Dermis blood vessel endothelial cell (primary cell): ENCODE measurements around the gene SMAD6. TPM values are rescaled to one million over a fixed set of nuclear protein-coding genes. Genes with fewer than 3 reads are reported as not detected.
"Not testable (repeated sequence)": the region's sequence is repeated elsewhere in the genome, so short reads cannot be mapped to it uniquely, and the experiment has no call there.

Experiments
- DNase-seq: peaks from one replicate; pipeline ENCODE4 v3.0.0; 2010
- total RNA-seq: library from RNA; depleted of rRNA; stranded (reverse); fragments of >200 nt; gene quantifications from 2 replicates; pipeline ENCODE4 v1.2.3, GENCODE V29; 2014

The SMAD6 gene
- total RNA-seq, 1 donor from 2014 or later: 11.9 TPM

- DNase-seq: no peak
Observed at GRCh38 chr15:66677336-66677735, 24.7 kb upstream of the SMAD6 start.

DNA sequence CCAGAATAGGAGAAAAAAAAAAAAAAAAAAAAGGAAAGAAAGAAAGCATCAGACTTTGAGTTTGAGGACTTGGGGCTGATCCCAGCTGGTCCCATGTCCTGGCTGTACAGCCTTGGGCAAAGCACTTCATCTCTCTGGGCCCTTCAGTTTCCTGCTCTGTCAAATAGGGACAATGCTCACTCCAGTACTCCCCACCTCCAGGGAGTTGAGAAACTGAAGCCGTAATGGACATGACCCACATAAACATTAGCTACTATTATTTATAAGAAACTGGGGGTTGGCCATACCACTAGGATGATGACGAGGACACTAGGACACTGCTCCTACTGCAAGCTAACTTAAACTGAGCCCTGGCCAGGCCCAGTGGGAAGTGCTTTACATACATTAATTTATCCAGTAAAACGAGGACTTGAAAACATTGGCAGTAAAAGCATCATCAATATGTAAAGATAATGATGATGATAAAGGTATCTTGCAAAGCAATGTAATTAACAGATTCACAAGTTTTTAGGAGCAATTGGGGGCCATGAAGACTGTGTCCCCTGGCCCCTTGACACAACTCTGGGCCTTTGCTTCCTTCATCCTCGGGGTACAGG, 22.9 kb upstream of the SMAD6 start:
- DNase-seq: no peak

GRCh38 chr15:66679657-66680108, 22.4 kb upstream of the SMAD6 start:
- no peak for DNase-seq

- DNase-seq: no peak
Observed at GRCh38 chr15:66680502-66680901, 21.5 kb upstream of the SMAD6 start.

DNA sequence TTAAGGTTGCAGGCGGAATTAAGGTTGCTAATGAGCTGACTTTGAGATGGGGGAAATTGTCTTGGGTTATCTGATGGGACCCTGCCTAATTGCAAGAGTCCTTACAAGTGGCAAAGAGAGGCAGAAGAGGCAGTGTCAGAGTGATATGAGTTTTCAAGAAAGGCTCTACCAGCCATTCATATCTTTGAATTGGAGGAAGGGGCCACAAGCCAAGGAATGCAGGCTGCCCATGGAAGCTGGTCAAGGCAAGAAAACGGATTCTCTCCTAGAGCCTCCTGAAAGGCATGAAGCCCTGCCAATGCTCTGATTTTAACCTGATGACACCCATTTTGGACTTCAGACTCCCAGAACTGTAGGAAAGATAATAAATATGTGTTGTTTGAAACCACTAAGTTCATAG, 20.6 kb upstream of the SMAD6 start:
- no peak for DNase-seq

GRCh38 chr15:66682246-66682645, 19.8 kb upstream of the SMAD6 start:
- no peak for DNase-seq

- no peak for DNase-seq
Observed at GRCh38 chr15:66682865-66683264, 19.2 kb upstream of the SMAD6 start.

GRCh38 chr15:66684136-66684681, 17.8 kb upstream of the SMAD6 start:
- no peak for DNase-seq

GRCh38 chr15:66685638-66686150, 16.3 kb upstream of the SMAD6 start:
- peak; percentile 27 for DNase-seq

DNA sequence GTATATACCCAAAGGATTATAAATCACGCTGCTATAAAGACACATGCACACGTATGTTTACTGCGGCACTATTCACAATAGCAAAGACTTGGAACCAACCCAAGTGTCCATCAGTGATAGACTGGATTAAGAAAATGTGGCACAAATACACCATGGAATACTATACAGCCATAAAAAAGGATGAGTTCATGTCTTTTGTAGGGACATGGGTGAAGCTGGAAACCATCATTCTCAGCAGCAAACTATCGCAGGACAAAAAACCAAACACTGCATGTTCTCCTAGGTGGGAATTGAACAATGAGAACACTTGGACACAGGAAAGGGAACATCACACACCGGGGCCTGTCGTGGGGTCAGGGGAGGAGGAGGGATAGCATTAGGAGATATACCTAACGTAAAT, 11.1 kb upstream of the SMAD6 start:
- not testable (repeated sequence) for DNase-seq

DNA sequence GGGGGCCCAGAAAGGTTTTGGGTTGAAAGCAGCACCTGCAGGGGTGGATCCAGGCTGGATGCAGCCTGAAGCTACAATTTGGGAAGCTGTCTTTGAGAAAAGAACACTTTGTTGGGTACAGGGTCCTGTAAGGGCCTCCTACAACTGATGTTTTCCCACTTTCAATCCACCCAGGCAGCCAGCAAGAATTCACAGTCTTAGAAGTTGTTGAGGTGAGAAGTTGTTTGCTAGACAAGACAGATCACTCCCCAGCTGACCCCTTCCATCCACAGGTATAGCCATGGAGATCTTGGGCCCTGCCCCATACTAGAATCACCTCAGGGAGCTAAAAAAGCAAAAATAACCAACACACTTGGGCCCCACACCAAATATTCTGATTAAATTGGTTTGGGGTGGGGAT, 10.3 kb upstream of the SMAD6 start:
- DNase-seq: no peak

GRCh38 chr15:66692391-66692790, 9.6 kb upstream of the SMAD6 start:
- DNase-seq: no peak

- no peak for DNase-seq
Observed at GRCh38 chr15:66692808-66693596, 9.0 kb upstream of the SMAD6 start.

GRCh38 chr15:66696770-66697169, 5.3 kb upstream of the SMAD6 start:
- no peak for DNase-seq

- DNase-seq: peak; percentile 87
Observed at GRCh38 chr15:66698318-66698961, 3.6 kb upstream of the SMAD6 start.

DNA sequence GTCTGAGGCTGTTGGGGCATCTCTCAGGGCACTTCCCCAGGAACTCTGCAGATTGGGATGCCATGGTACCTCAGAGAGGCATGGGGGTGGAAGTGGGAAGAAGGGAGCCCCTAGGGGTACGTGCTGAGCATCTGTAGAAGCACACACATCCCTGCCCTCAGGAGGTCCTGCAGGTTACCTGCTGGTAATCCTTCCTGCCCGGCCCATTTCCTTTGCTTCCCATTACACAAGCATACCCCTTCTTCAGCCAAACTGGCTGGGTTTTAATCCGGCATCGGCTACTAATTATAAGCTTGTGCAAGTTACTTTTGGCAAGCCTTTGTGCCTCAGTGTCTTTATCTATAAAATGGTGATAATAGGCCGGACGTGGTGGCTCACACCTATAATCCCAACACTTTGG, 3.1 kb upstream of the SMAD6 start:
- DNase-seq: no peak

GRCh38 chr15:66700412-66700801, 1.6 kb upstream of the SMAD6 start:
- DNase-seq: no peak

DNA sequence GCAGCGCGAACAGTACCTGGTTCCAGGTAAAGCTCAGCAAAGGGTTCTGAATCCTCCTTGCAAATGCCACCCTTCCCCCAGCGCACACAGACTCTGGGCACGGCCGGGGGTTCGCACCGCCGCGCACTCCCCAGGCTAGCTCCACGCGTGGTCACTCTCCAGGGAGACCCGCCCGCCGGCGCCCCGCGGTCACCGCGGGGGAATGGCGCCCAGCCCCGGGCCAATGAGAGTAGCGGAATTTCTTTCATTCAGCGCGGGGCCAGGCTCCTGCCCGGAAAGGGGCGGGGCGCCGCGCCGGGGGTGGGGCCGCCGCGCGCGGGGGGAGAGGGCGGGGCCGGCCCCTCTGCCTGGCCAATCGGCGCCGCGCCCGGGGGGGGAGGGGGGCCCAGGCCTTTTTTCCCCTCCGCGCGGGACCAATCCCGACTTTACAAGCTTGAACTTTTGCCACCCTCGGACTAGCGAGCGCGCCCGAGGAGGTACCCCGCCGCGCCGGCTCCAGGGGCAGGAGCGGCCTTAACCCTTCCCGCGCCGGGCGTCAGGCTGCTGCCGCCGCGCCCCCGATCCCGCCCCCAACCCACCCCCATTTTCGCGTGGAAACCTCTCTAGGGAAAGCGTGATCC, 1.1 kb upstream of the SMAD6 start:
- peak; percentile 95 for DNase-seq

GRCh38 chr15:66701422-66702034, 508 bp upstream of the SMAD6 start:
- no peak for DNase-seq

DNA sequence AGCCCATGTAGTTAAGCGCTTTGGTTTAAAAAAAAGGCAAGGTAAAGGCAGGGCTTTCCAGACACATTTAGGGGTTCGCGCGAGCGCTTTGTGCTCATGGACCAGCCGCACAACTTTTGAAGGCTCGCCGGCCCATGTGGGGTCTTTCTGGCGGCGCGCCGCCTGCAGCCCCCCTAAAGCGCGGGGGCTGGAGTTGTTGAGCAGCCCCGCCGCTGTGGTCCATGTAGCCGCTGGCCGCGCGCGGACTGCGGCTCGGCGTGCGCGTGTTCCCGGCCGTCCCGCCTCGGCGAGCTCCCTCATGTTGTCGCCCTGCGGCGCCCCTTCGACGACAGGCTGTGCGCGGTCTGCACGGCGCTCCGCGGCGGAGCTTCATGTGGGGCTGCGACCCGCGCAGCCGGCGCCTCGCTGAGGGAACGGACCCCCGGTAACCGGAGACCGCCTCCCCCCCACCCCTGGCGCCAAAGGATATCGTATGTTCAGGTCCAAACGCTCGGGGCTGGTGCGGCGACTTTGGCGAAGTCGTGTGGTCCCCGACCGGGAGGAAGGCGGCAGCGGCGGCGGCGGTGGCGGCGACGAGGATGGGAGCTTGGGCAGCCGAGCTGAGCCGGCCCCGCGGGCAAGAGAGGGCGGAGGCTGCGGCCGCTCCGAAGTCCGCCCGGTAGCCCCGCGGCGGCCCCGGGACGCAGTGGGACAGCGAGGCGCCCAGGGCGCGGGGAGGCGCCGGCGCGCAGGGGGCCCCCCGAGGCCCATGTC, 927 bp downstream of the SMAD6 start:
- peak; percentile 45 for DNase-seq

DNA sequence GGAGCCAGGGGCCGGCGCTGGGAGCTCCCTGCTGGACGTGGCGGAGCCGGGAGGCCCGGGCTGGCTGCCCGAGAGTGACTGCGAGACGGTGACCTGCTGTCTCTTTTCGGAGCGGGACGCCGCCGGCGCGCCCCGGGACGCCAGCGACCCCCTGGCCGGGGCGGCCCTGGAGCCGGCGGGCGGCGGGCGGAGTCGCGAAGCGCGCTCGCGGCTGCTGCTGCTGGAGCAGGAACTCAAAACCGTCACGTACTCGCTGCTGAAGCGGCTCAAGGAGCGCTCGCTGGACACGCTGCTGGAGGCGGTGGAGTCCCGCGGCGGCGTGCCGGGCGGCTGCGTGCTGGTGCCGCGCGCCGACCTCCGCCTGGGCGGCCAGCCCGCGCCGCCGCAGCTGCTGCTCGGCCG, 1.5 kb downstream of the SMAD6 start:
- DNase-seq: peak; percentile 67
